Measurements from ENCODE around the gene CCDC28A.

Gene CCDC28A

GRCh38 chr6:138774370-138774769 is 801 bp downstream of the CCDC28A start:
- no peak for DNase-seq (ENCODE audit: extremely low read depth, low read depth)
- TF ChIP-seq CTCF (IDR thresholded peaks at IDR 0.05; ENCODE audit: low read depth, low read length): no peak

- no peak for TF ChIP-seq CTCF (IDR thresholded peaks at IDR 0.05; ENCODE audit: low read depth, low read length)
- no peak for DNase-seq (ENCODE audit: extremely low read depth, low read depth)
Observed at GRCh38 chr6:138776659-138777058, 3.1 kb downstream of the CCDC28A start.

GRCh38 chr6:138778331-138778730 is 4.8 kb downstream of the CCDC28A start:
- no peak for TF ChIP-seq CTCF (IDR thresholded peaks at IDR 0.05; ENCODE audit: low read depth, low read length)

GRCh38 chr6:138782243-138782642 is 8.7 kb downstream of the CCDC28A start:
- TF ChIP-seq CTCF (IDR thresholded peaks at IDR 0.05; ENCODE audit: low read depth, low read length): no peak

More at GRCh38 chr6:138778331-138778730, 4.8 kb downstream of the CCDC28A start:
- no peak for DNase-seq (ENCODE audit: extremely low read depth, low read depth)

GRCh38 chr6:138785079-138785478 is 11.5 kb downstream of the CCDC28A start:
- DNase-seq (ENCODE audit: extremely low read depth, low read depth): no peak
- no peak for TF ChIP-seq CTCF (IDR thresholded peaks at IDR 0.05; ENCODE audit: low read depth, low read length)

More at GRCh38 chr6:138782243-138782642, 8.7 kb downstream of the CCDC28A start:
- no peak for DNase-seq (ENCODE audit: extremely low read depth, low read depth)

GRCh38 chr6:138785980-138786379 is 12.4 kb downstream of the CCDC28A start:
- DNase-seq (ENCODE audit: extremely low read depth, low read depth): no peak
- no peak for TF ChIP-seq CTCF (IDR thresholded peaks at IDR 0.05; ENCODE audit: low read depth, low read length)

- TF ChIP-seq CTCF (IDR thresholded peaks at IDR 0.05; ENCODE audit: low read depth, low read length): no peak
- no peak for DNase-seq (ENCODE audit: extremely low read depth, low read depth)
Observed at GRCh38 chr6:138787138-138787537, 13.6 kb downstream of the CCDC28A start.
